ENCODE measurements around the gene NAE1.

DNA sequence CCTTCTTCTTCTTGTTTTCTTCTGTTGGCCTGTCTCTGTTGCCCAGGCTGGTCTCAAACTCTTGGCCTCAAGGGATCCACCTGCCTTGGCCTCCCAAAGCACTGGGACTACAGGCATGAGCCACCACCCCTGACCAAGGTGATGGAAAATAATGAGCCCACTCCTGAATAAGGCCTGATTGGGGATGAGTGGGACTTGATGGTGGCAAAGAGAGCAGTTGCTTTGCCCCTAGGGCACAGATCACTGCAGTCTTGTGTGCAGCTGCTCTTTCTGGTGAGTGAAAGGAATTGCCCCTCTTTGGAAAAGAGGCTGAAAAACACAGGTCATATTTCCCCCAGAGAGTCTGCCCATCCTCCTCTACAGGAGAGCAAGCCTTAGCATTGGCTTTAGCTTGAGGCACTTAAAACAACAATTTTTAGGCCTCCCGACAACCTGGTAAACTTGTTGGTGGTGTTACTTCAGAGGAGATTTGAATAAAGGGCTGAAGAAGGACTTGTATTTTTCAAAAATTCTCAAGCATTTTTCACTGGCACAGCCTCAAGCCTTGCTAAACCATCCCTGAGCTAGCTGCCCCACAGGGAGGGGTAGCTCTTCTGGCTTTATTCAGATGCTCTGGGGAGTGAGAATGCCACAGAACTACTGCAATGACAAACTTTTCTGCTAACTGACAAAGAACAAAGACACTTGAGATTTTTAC is 43.5 kb upstream of the NAE1 start:
- TF ChIP-seq, protein P1, sequence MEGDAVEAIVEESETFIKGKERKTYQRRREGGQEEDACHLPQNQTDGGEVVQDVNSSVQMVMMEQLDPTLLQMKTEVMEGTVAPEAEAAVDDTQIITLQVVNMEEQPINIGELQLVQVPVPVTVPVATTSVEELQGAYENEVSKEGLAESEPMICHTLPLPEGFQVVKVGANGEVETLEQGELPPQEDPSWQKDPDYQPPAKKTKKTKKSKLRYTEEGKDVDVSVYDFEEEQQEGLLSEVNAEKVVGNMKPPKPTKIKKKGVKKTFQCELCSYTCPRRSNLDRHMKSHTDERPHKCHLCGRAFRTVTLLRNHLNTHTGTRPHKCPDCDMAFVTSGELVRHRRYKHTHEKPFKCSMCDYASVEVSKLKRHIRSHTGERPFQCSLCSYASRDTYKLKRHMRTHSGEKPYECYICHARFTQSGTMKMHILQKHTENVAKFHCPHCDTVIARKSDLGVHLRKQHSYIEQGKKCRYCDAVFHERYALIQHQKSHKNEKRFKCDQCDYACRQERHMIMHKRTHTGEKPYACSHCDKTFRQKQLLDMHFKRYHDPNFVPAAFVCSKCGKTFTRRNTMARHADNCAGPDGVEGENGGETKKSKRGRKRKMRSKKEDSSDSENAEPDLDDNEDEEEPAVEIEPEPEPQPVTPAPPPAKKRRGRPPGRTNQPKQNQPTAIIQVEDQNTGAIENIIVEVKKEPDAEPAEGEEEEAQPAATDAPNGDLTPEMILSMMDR (optimal IDR thresholded peaks at IDR 0.05 in 1 of 3, IDR thresholded peaks at IDR 0.05 in 1 of 3, conservative IDR thresholded peaks at IDR 0.05 in 1 of 3; ENCODE audit: extremely low read depth in 1 of 3, insufficient read depth in 2 of 3, low read length in 3 of 3) = no peak
- TF ChIP-seq EZH2 (IDR thresholded peaks at IDR 0.05; ENCODE audit: low read length) = no peak

Data from keratinocyte (primary cell).